OCI-LY7 (cell line): ENCODE results near the gene POGK. TPM values are rescaled to one million over a fixed set of nuclear protein-coding genes. Genes with fewer than 3 reads are reported as not detected.
A peak's percentile ranks its signal among the peaks of the same experiment; 100 is the strongest.

Experiments
- BruUV-seq: library from RNA; stranded (reverse); fragments of 400-500 nt; replicated peaks from 2 replicates; lab custom pipeline; 2021; lab: Mats Ljungman, UMichigan
- CTCF ChIA-PET: fragments of 300-600 bp; sonication (Branson Sonifier 250); formaldehyde crosslinking; loops from one replicate; lab custom pipeline; 2022; ENCODE audit warnings: antibody characterized with exemption; ENCODE audit not compliant: unreplicated experiment; lab: Charles Lee
- POLR2A ChIA-PET: fragments of 300-600 bp; sonication (Branson Sonifier 250); formaldehyde crosslinking; loops from one replicate; lab custom pipeline; 2022; ENCODE audit warnings: antibody characterized with exemption; lab: Charles Lee
- DNase-seq: peaks from one replicate; pipeline ENCODE4 v3.0.0-alpha.2; 2015; ENCODE audit warnings: low spot score
- H2AFZ ChIP-seq: fragments of 200-600 bp; sonication (generic), shearing (Covaris generic); 2 replicates; pipeline ENCODE4 v1.6.1; 2014; ENCODE audit warnings: mild to moderate bottlenecking, antibody characterized with exemption, low read length, moderate library complexity
- H3K27ac ChIP-seq: fragments of 200-600 bp; sonication (generic); 2 replicates; pipeline ENCODE4 v1.5.1; 2014; ENCODE audit warnings: mixed run types, low read depth, mild to moderate bottlenecking, moderate library complexity, low read length, inconsistent platforms; ENCODE audit not compliant: poor library complexity, severe bottlenecking
- H3K36me3 ChIP-seq: fragments of 200-600 bp; sonication (generic); 2 replicates; pipeline ENCODE4 v1.6.1; 2014; ENCODE audit warnings: mild to moderate bottlenecking, antibody characterized with exemption, low read length, moderate library complexity, mixed read lengths; ENCODE audit not compliant: insufficient read depth
- H3K4me1 ChIP-seq: fragments of 200-600 bp; sonication (generic); 2 replicates; pipeline ENCODE4 v1.5.1; 2014; ENCODE audit warnings: mild to moderate bottlenecking, low read length; ENCODE audit not compliant: insufficient read depth, poor library complexity, severe bottlenecking
- H3K4me2 ChIP-seq: fragments of 200-600 bp; sonication (generic); 2 replicates; pipeline ENCODE4 v1.6.1; 2014; ENCODE audit warnings: mild to moderate bottlenecking, low read length
- H3K4me3 ChIP-seq: fragments of 200-600 bp; sonication (generic); 2 replicates; pipeline ENCODE4 v1.5.1; 2014; ENCODE audit warnings: mild to moderate bottlenecking, low read depth, low read length; ENCODE audit not compliant: poor library complexity, severe bottlenecking
- H3K79me2 ChIP-seq: fragments of 200-600 bp; sonication (generic); 2 replicates; pipeline ENCODE4 v1.6.1; 2016; ENCODE audit warnings: low read depth, mild to moderate bottlenecking, low read length, moderate library complexity, mixed read lengths; ENCODE audit not compliant: insufficient read depth
- H3K9me2 ChIP-seq: fragments of 200-600 bp; sonication (generic); 2 replicates; pipeline ENCODE4 v1.6.1; 2016; ENCODE audit warnings: mild to moderate bottlenecking, low read length, mixed read lengths; ENCODE audit not compliant: insufficient read depth
- H3K9me3 ChIP-seq: fragments of 200-600 bp; sonication (generic); 2 replicates; pipeline ENCODE4 v1.6.1; 2014; ENCODE audit warnings: mild to moderate bottlenecking, mixed run types, low read length, mixed read lengths
- H4K20me1 ChIP-seq: fragments of 200-600 bp; sonication (generic); 2 replicates; pipeline ENCODE4 v1.6.1; 2014; ENCODE audit warnings: mild to moderate bottlenecking, antibody characterized with exemption, low read length, moderate library complexity, mixed read lengths; ENCODE audit not compliant: insufficient read depth
- EZH2phosphoT487 ChIP-seq: fragments of 200-600 bp; sonication (generic); IDR thresholded peaks from 2 replicates; pipeline ENCODE4 v1.6.1; 2018; ENCODE audit warnings: low read depth, borderline replicate concordance, mild to moderate bottlenecking, mixed run types, antibody characterized with exemption, low read length, moderate library complexity, mixed read lengths
- intact Hi-C: fragments of 100-400 bp; cut with micrococcal nuclease; formaldehyde crosslinking; loops from one replicate; pipeline ENCODE4 v1.10.0; 2022; ENCODE audit not compliant: unreplicated experiment
- total RNA-seq, 2 experiments: library from RNA; depleted of rRNA in 1 of 2; stranded (reverse); fragments of >200 nt in 1 of 2; shearing (Covaris generic) in 1 of 2; gene quantifications; 2 replicates each; pipeline ENCODE4 v1.2.3, GENCODE V29; 2014 to 2022
- TF ChIP-seq, protein P1 (sequence below): fragments of 200-600 bp; sonication (generic); conservative IDR thresholded peaks from 2 replicates; pipeline ENCODE4 v1.5.1; 2014; ENCODE audit warnings: mild to moderate bottlenecking, antibody characterized with exemption, low read length, moderate library complexity, mixed read lengths

Gene POGK
- total RNA-seq, 2 experiments from 2014 or later = 27.2 to 41.9 TPM

DNA sequence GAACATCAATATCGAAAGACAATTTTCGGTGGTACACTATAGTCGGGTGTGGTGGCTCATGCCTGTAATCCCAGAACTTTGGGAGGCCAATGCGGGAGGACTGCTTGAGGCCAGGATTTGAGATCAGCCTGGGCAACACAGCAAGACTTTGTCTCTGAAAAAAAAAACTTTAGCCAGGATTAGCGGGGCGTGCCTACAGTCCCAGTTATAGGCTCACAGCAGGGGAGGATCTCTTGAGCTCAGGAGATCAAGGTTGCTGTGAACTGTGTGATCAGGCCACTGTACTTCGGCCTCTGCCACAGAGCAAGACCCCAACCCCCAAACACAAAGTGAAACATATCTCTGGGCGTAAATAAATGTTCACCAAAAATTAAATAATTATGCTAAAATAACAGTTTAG, 35.2 kb downstream of the POGK start:
- TF ChIP-seq EZH2phosphoT487 = no peak
- TF ChIP-seq, protein P1, sequence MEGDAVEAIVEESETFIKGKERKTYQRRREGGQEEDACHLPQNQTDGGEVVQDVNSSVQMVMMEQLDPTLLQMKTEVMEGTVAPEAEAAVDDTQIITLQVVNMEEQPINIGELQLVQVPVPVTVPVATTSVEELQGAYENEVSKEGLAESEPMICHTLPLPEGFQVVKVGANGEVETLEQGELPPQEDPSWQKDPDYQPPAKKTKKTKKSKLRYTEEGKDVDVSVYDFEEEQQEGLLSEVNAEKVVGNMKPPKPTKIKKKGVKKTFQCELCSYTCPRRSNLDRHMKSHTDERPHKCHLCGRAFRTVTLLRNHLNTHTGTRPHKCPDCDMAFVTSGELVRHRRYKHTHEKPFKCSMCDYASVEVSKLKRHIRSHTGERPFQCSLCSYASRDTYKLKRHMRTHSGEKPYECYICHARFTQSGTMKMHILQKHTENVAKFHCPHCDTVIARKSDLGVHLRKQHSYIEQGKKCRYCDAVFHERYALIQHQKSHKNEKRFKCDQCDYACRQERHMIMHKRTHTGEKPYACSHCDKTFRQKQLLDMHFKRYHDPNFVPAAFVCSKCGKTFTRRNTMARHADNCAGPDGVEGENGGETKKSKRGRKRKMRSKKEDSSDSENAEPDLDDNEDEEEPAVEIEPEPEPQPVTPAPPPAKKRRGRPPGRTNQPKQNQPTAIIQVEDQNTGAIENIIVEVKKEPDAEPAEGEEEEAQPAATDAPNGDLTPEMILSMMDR = no peak
- H3K4me2 ChIP-seq = peak overlapping the region; percentile 100
- BruUV-seq = TSS peak; percentile 56
- peaks cover 52% of the 10 kb centered on the region for H3K79me2 ChIP-seq
- peaks cover 17% of the 10 kb centered on the region for H3K4me1 ChIP-seq
- POLR2A ChIA-PET = interaction anchor here (0.5 to 1.1 kb wide), 4 partner anchors 9 to 584 kb away, joined by 3 read pairs; no protein-coding TSS in a partner anchor
- H3K4me3 ChIP-seq = peak overlapping the region; percentile 86
- H2AFZ ChIP-seq = no peak overlapping the region
- peaks cover 15% of the 10 kb centered on the region; the same call in 1 of the 2 replicates for H4K20me1 ChIP-seq
- no peak overlapping the region for H3K27ac ChIP-seq
- no peaks in the 10 kb centered on the region for H3K9me3 ChIP-seq
- H3K9me2 ChIP-seq = no peaks in the 10 kb centered on the region
- intact Hi-C loops = no loop called here
- CTCF ChIA-PET = no interaction called here
- DNase-seq = no peak
- peaks cover 13% of the 10 kb centered on the region; the same call in 1 of the 2 replicates for H3K36me3 ChIP-seq

DNA sequence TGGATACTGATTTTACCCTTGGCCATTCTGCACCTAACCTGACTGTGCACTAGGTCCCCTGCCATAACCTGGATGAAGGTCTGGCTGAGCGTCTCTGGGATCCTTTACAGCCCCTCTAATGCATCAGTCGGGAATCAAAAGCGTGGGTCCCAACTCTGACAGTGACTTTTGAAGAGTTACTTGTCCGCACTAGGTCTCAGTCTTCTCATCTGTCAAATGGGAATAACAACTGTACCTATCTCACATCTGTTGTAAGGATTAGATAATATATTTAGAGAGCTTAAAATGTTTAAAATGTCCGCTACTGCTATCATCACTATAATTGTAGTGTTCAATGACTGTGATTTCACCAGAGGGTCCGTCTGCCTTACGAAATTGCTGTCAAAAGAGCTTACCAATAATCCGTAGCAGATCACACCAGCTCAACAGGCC, 36.0 kb downstream of the POGK start:
- CTCF ChIA-PET = no interaction called here
- peaks cover 17% of the 10 kb centered on the region for H3K4me1 ChIP-seq
- intact Hi-C loops = no loop called here
- POLR2A ChIA-PET = interaction anchor here (1.0 to 1.7 kb wide), 5 partner anchors 10 to 345 kb away, joined by 3 to 8 read pairs (median 5); partner anchors contain the start of genes POGK and POU2F1
- H3K9me2 ChIP-seq = no peaks in the 10 kb centered on the region
- no peaks in the 10 kb centered on the region for H3K9me3 ChIP-seq
- H3K4me2 ChIP-seq = peak overlapping the region; percentile 100
- peak overlapping the region; percentile 86 for H3K4me3 ChIP-seq
- BruUV-seq = no TSS peak
- H4K20me1 ChIP-seq = peaks cover 15% of the 10 kb centered on the region; the same call in 1 of the 2 replicates
- TF ChIP-seq, protein P1 = no peak
- TF ChIP-seq EZH2phosphoT487 = no peak
- peaks cover 13% of the 10 kb centered on the region; the same call in 1 of the 2 replicates for H3K36me3 ChIP-seq
- H3K79me2 ChIP-seq = peaks cover 52% of the 10 kb centered on the region
- peak; percentile 24 for DNase-seq
- peak overlapping the region; percentile 69 for H3K27ac ChIP-seq
- H2AFZ ChIP-seq = peak overlapping the region; percentile 78; the same call in 1 of the 2 replicates
